IMR-90 (cell line): ENCODE results near the gene A4GALT. TPM values are rescaled to one million over a fixed set of nuclear protein-coding genes. Genes with fewer than 3 reads are reported as not detected.

Experiments used
- ATAC-seq: fragments of 200-7000 bp; cut with Tn5 transposase; 2 replicates; pipeline ENCODE4 v1.9.1; 2020; ENCODE audit warnings: low read depth, mild to moderate bottlenecking, moderate library complexity
- BruUV-seq: library from RNA; stranded (reverse); fragments of 400-500 nt; replicated peaks from 2 replicates; lab custom pipeline; 2021; lab: Mats Ljungman, UMichigan
- CTCF ChIA-PET: fragments of 300-600 bp; formaldehyde crosslinking; extraction: SDS; loops from one replicate; lab custom pipeline; 2021; ENCODE audit warnings: antibody characterized with exemption; lab: Yijun Ruan, JAX
- POLR2A ChIA-PET: fragments of 300-600 bp; sonication (Branson Sonifier 250); formaldehyde crosslinking; loops from one replicate; lab custom pipeline; 2022; ENCODE audit warnings: antibody characterized with exemption; ENCODE audit not compliant: unreplicated experiment; lab: Charles Lee
- DNase-seq: peaks from one replicate; pipeline ENCODE4 v3.0.0; 2013
- H2AFZ ChIP-seq: replicated peaks from 2 replicates; pipeline ENCODE3; 2013; ENCODE audit warnings: low read length, mild to moderate bottlenecking; ENCODE audit not compliant: poor library complexity
- H2AK5ac ChIP-seq: 2 replicates; pipeline ENCODE4 v1.6.1; 2013; ENCODE audit warnings: low read depth, low read length, inconsistent platforms
- H2AK9ac ChIP-seq: replicated peaks from 2 replicates; pipeline ENCODE3; 2013; ENCODE audit warnings: mild to moderate bottlenecking, low read depth, low read length, moderate library complexity; ENCODE audit not compliant: poor library complexity
- H2BK120ac ChIP-seq: 2 replicates; pipeline ENCODE4 v1.6.1; 2013; ENCODE audit warnings: low read depth, low read length, inconsistent platforms
- H2BK15ac ChIP-seq: 3 replicates; pipeline ENCODE4 v1.6.1; 2013; ENCODE audit warnings: low read depth, low read length, inconsistent platforms
- H2BK20ac ChIP-seq: 2 replicates; pipeline ENCODE4 v1.6.1; 2013; ENCODE audit warnings: low read depth, mild to moderate bottlenecking, inconsistent platforms, low read length, moderate library complexity
- H2BK5ac ChIP-seq: 2 replicates; pipeline ENCODE4 v1.6.1; 2013; ENCODE audit warnings: mild to moderate bottlenecking, low read depth, low read length, inconsistent platforms; ENCODE audit not compliant: poor library complexity, severe bottlenecking
- H3K14ac ChIP-seq: replicated peaks from 2 replicates; pipeline ENCODE4 v1.6.1; 2013; ENCODE audit warnings: low read depth, low read length, inconsistent platforms
- H3K18ac ChIP-seq: 2 replicates; pipeline ENCODE4 v1.6.1; 2013; ENCODE audit warnings: low read depth, low read length, control low read depth
- H3K23ac ChIP-seq: 2 replicates; pipeline ENCODE4 v1.6.1; 2013; ENCODE audit warnings: low read depth, low read length, inconsistent platforms
- H3K27ac ChIP-seq: 2 replicates; pipeline ENCODE4 v1.5.1; 2013; ENCODE audit warnings: mild to moderate bottlenecking, control low read depth, low read length; ENCODE audit not compliant: insufficient read depth
- H3K27me3 ChIP-seq: 2 replicates; pipeline ENCODE4 v1.6.1; 2013; ENCODE audit warnings: low read length; ENCODE audit not compliant: control insufficient read depth, insufficient read depth
- H3K36me3 ChIP-seq: 2 replicates; pipeline ENCODE4 v1.6.1; 2013; ENCODE audit warnings: low read length, mixed read lengths; ENCODE audit not compliant: control insufficient read depth, insufficient read depth
- H3K4ac ChIP-seq: 2 replicates; pipeline ENCODE4 v1.6.1; 2013; ENCODE audit warnings: low read depth, low read length, inconsistent platforms
- H3K4me1 ChIP-seq: 2 replicates; pipeline ENCODE4 v1.6.1; 2013; ENCODE audit warnings: low read length, mixed read lengths; ENCODE audit not compliant: control insufficient read depth, insufficient read depth
- H3K4me2 ChIP-seq: 2 replicates; pipeline ENCODE4 v1.6.1; 2013; ENCODE audit warnings: low read depth, mild to moderate bottlenecking, control low read depth, low read length, moderate library complexity
- H3K4me3 ChIP-seq: 2 replicates; pipeline ENCODE4 v1.5.1; 2013; ENCODE audit warnings: low read depth, mild to moderate bottlenecking, control low read depth, low read length, moderate library complexity; ENCODE audit not compliant: insufficient read depth
- H3K56ac ChIP-seq: 2 replicates; pipeline ENCODE4 v1.6.1; 2013; ENCODE audit warnings: low read length, inconsistent platforms; ENCODE audit not compliant: insufficient read depth; ENCODE audit errors: extremely low read depth
- H3K79me1 ChIP-seq, 2 experiments: 2 replicates each; pipeline ENCODE4 v1.6.1; 2013; ENCODE audit warnings: low read length in 2 of 2, inconsistent platforms in 1 of 2, low read depth in 1 of 2
- H3K9ac ChIP-seq: 2 replicates; pipeline ENCODE4 v1.6.1; 2013; ENCODE audit warnings: low read depth, low read length, control low read depth
- H3K9me1 ChIP-seq: 2 replicates; pipeline ENCODE4 v1.6.1; 2013; ENCODE audit warnings: low read length, inconsistent platforms; ENCODE audit not compliant: insufficient read depth
- H3K9me3 ChIP-seq: 2 replicates; pipeline ENCODE4 v1.6.1; 2013; ENCODE audit warnings: low read length; ENCODE audit not compliant: control insufficient read depth, insufficient read depth
- H4K20me1 ChIP-seq: 2 replicates; pipeline ENCODE4 v1.6.1; 2013; ENCODE audit warnings: low read length, inconsistent platforms; ENCODE audit not compliant: insufficient read depth
- H4K5ac ChIP-seq: 2 replicates; pipeline ENCODE4 v1.6.1; 2013; ENCODE audit warnings: mild to moderate bottlenecking, low read depth, low read length, control low read depth
- H4K8ac ChIP-seq, 2 experiments: 2 replicates each; pipeline ENCODE4 v1.6.1; 2013; ENCODE audit warnings: low read depth in 2 of 2, low read length in 2 of 2, control low read depth in 1 of 2, inconsistent platforms in 1 of 2
- H4K91ac ChIP-seq: 2 replicates; pipeline ENCODE4 v1.6.1; 2013; ENCODE audit warnings: low read depth, low read length, inconsistent platforms; ENCODE audit not compliant: insufficient read depth
- BHLHE40 ChIP-seq: fragments of 150-350 bp; IDR thresholded peaks from 2 replicates; pipeline ENCODE4 v1.6.1; 2016; ENCODE audit warnings: mild to moderate bottlenecking, low read depth, low read length
- CEBPB ChIP-seq: IDR thresholded peaks from 2 replicates; pipeline ENCODE4 v1.6.1; 2012; ENCODE audit warnings: low read depth, low read length, improper control_type of control experiment
- CHD1 ChIP-seq: IDR thresholded peaks from 2 replicates; pipeline ENCODE4 v1.6.1; 2012; ENCODE audit warnings: low read depth, low read length, improper control_type of control experiment
- CTCF ChIP-seq: conservative IDR thresholded peaks from 2 replicates; pipeline ENCODE4 v1.5.1; 2012; ENCODE audit warnings: mild to moderate bottlenecking, low read depth, low read length, improper control_type of control experiment
- ELK1 ChIP-seq: fragments of 150-350 bp; IDR thresholded peaks from 2 replicates; pipeline ENCODE4 v1.6.1; 2016; ENCODE audit warnings: low read depth, mild to moderate bottlenecking, low read length, moderate library complexity, borderline replicate concordance
- FOS ChIP-seq: fragments of 150-350 bp; IDR thresholded peaks from 2 replicates; pipeline ENCODE4 v1.6.1; 2016; ENCODE audit warnings: low read depth, low read length
- MAFK ChIP-seq: IDR thresholded peaks from 2 replicates; pipeline ENCODE4 v1.6.1; 2012; ENCODE audit warnings: low read depth, low read length, improper control_type of control experiment
- MAZ ChIP-seq: IDR thresholded peaks from 2 replicates; pipeline ENCODE4 v1.6.1; 2012; ENCODE audit warnings: low read depth, mild to moderate bottlenecking, low read length, improper control_type of control experiment, moderate library complexity, borderline replicate concordance
- MXI1 ChIP-seq: IDR thresholded peaks from 2 replicates; pipeline ENCODE4 v1.6.1; 2012; ENCODE audit warnings: low read depth, mild to moderate bottlenecking, low read length, moderate library complexity, borderline replicate concordance
- NFE2L2 ChIP-seq: fragments of 150-350 bp; IDR thresholded peaks from 2 replicates; pipeline ENCODE4 v1.6.1; 2016; ENCODE audit warnings: low read depth, mild to moderate bottlenecking, low read length
- POLR2A ChIP-seq: IDR thresholded peaks from 2 replicates; pipeline ENCODE4 v1.6.1; 2012; ENCODE audit warnings: mild to moderate bottlenecking, low read depth, low read length
- RAD21 ChIP-seq: IDR thresholded peaks from 2 replicates; pipeline ENCODE4 v1.6.1; 2012; ENCODE audit warnings: low read length, improper control_type of control experiment
- RCOR1 ChIP-seq: IDR thresholded peaks from 2 replicates; pipeline ENCODE4 v1.6.1; 2012; ENCODE audit warnings: mild to moderate bottlenecking, low read length, improper control_type of control experiment; ENCODE audit not compliant: insufficient replicate concordance
- RFX5 ChIP-seq: IDR thresholded peaks from 2 replicates; pipeline ENCODE4 v1.8.0; 2012; ENCODE audit warnings: low read depth, mild to moderate bottlenecking, low read length, moderate library complexity
- SMC3 ChIP-seq: fragments of 150-350 bp; IDR thresholded peaks from 2 replicates; pipeline ENCODE4 v1.6.1; 2016; ENCODE audit warnings: low read depth, mild to moderate bottlenecking, antibody characterized with exemption, low read length, moderate library complexity
- USF2 ChIP-seq: fragments of 150-350 bp; IDR thresholded peaks from 2 replicates; pipeline ENCODE4 v1.6.1; 2017; ENCODE audit warnings: mild to moderate bottlenecking, antibody characterized with exemption, low read length, low read depth
- WGBS, 2 experiments: methylation state at CpG; one replicate each; pipeline versions ENCODE4 v1.1.5 to v1.1.7; 2013; ENCODE audit warnings: missing lambda C conversion rate in 2 of 2; ENCODE audit not compliant: insufficient read length in 1 of 2; ENCODE audit errors: extremely low coverage in 2 of 2; 5-methylcytosine and 5-hydroxymethylcytosine counted together
- dilution Hi-C: fragments of 300-500 bp; cut with HindIII; formaldehyde crosslinking; loops from one replicate; pipeline ENCODE4 v1.14.3; 2018; ENCODE audit warnings: low sequenced_read_pairs; ENCODE audit not compliant: unreplicated experiment
- in situ Hi-C: fragments of 300-500 bp; cut with MboI; formaldehyde crosslinking; loops from 3 replicates; pipeline ENCODE4 v1.14.3; 2019; ENCODE audit warnings: low sequenced_read_pairs, inconsistent platforms, mixed read lengths
- intact Hi-C: fragments of 100-400 bp; cut with micrococcal nuclease; formaldehyde crosslinking; loops from 2 replicates; pipeline ENCODE4 v1.10.0; 2022
- polyA plus RNA-seq, 3 experiments: library from polyadenylated mRNA; depleted of rRNA; stranded (reverse); fragments of >200 nt; gene quantifications; 2 replicates each; pipeline ENCODE4 v1.2.3, GENCODE V29; 2012; ENCODE audit warnings: low replicate concordance in 1 of 3
- total RNA-seq: library from RNA; depleted of rRNA; stranded (reverse); fragments of >200 nt; gene quantifications from 2 replicates; pipeline ENCODE4 v1.2.3, GENCODE V29; 2012

A4GALT gene
- total and polyA plus RNA-seq, 2 of the 4 experiments (the other 2 are of a cell fraction): 1.6 to 6.1 TPM

- dilution Hi-C loops: no loop called here
- Histone ChIP-seq H2AK9ac (no peak overlapping the region), H3K4ac (no peak overlapping the region), H3K4me2 (no peak overlapping the region), H3K14ac (no peak overlapping the region), H2BK15ac (no peak overlapping the region), H3K23ac (no peak overlapping the region), H3K79me1 (peaks cover 24 to 57% of the 10 kb centered on the region in 2 experiments), H4K20me1 (peaks cover 13% of the 10 kb centered on the region), H3K56ac (no peak overlapping the region), H2BK5ac (no peak overlapping the region), H3K9me3 (no peaks in the 10 kb centered on the region), H3K4me3 (no peak overlapping the region), H3K36me3 (no peaks in the 10 kb centered on the region), H3K18ac (no peak overlapping the region), H2AK5ac (no peak overlapping the region), H2BK20ac (no peak overlapping the region), H3K9ac (no peak overlapping the region), H3K27ac (no peak overlapping the region), H4K91ac (no peak overlapping the region), H3K4me1 (peaks cover 12% of the 10 kb centered on the region), H2BK120ac (no peak overlapping the region), H3K27me3 (no peaks in the 10 kb centered on the region), H3K9me1 (peaks cover 17% of the 10 kb centered on the region), H2AFZ (no peak overlapping the region), H4K5ac (no peak overlapping the region), H4K8ac (no peak overlapping the region)
- no peak for TF ChIP-seq USF2
- TF ChIP-seq POLR2A: no peak
- no peak for TF ChIP-seq RCOR1
- TF ChIP-seq CEBPB: no peak
- TF ChIP-seq BHLHE40: no peak
- TF ChIP-seq MXI1: no peak
- no peak for TF ChIP-seq MAFK
- TF ChIP-seq FOS: no peak
- no peak for TF ChIP-seq MAZ
- no peak for TF ChIP-seq RFX5
- TF ChIP-seq CHD1: no peak
- no peak for TF ChIP-seq NFE2L2
- TF ChIP-seq ELK1: no peak
- no peak for TF ChIP-seq RAD21
- TF ChIP-seq SMC3: no peak
- TF ChIP-seq CTCF: no peak
- intact Hi-C loops: no loop called here
- no CpG with 5 or more reads among the region's 6 CpGs for WGBS, 2 experiments
- BruUV-seq: no TSS peak
- no peak for DNase-seq
- POLR2A ChIA-PET: no interaction called here
- CTCF ChIA-PET: no interaction called here
- in situ Hi-C loops: no loop called here
- no peak for ATAC-seq
Observed at GRCh38 chr22:42700901-42701300, 19.8 kb downstream of the A4GALT start.
